Liver (tissue), 9 donors: ENCODE data around the gene RPS6KA2. TPM values are rescaled to one million over a fixed set of nuclear protein-coding genes. Genes with fewer than 3 reads are reported as not detected.
"Not testable (repeated sequence)": the region's sequence is repeated elsewhere in the genome, so short reads cannot be mapped to it uniquely, and the experiment has no call there.

Source experiments
- DNase-seq: peaks from one replicate; pipeline ENCODE4 v3.0.0-alpha.2; 2017; ENCODE audit warnings: low spot score
- H3K27ac ChIP-seq, 2 donors: one replicate each; pipeline ENCODE4 v1.7.0; 2013; ENCODE audit warnings: inconsistent platforms in 2 of 2, low read length in 2 of 2, control low read depth in 1 of 2, low read depth in 1 of 2, mild to moderate bottlenecking in 1 of 2
- H3K27me3 ChIP-seq, 4 donors: one replicate each; pipeline versions ENCODE4 v1.6.1 to v1.7.0; 2013; ENCODE audit warnings: low read length in 3 of 4, inconsistent platforms in 1 of 4, mild to moderate bottlenecking in 1 of 4, moderate library complexity in 1 of 4; ENCODE audit not compliant: control insufficient read depth in 4 of 4, insufficient read depth in 4 of 4
- H3K36me3 ChIP-seq, 4 donors: one replicate each; pipeline versions ENCODE4 v1.6.1 to v1.7.0; 2013; ENCODE audit warnings: low read length in 3 of 4, mild to moderate bottlenecking in 3 of 4, low read depth in 1 of 4, moderate library complexity in 1 of 4; ENCODE audit not compliant: control insufficient read depth in 4 of 4, insufficient read depth in 3 of 4
- H3K4me1 ChIP-seq, 4 donors: one replicate each; pipeline versions ENCODE4 v1.6.1 to v1.7.0; 2013; ENCODE audit warnings: low read length in 3 of 4, mild to moderate bottlenecking in 3 of 4, moderate library complexity in 1 of 4; ENCODE audit not compliant: control insufficient read depth in 4 of 4, insufficient read depth in 4 of 4
- H3K4me3 ChIP-seq, 3 donors: one replicate each; pipeline versions ENCODE4 v1.6.1 to v1.7.0; 2013; ENCODE audit warnings: low read length in 3 of 3, control low read depth in 1 of 3, low read depth in 1 of 3, mild to moderate bottlenecking in 1 of 3
- H3K9ac ChIP-seq, 2 donors: one replicate each; pipeline ENCODE4 v1.7.0; 2013; ENCODE audit warnings: low read length in 2 of 2, mild to moderate bottlenecking in 2 of 2, moderate library complexity in 2 of 2, control low read depth in 1 of 2, low read depth in 1 of 2
- H3K9me3 ChIP-seq, 4 donors: one replicate each; pipeline versions ENCODE4 v1.6.1 to v1.7.0; 2013; ENCODE audit warnings: low read length in 3 of 4; ENCODE audit not compliant: control insufficient read depth in 4 of 4
- EGR1 ChIP-seq, 2 donors: IDR thresholded peaks; 2 replicates each; pipeline ENCODE4 v1.6.1; 2016 to 2018; ENCODE audit warnings: antibody characterized with exemption in 2 of 2, low read depth in 2 of 2
- FOXA2 ChIP-seq: IDR thresholded peaks from 2 replicates; pipeline ENCODE4 v1.6.1; 2016; ENCODE audit warnings: antibody characterized with exemption
- GABPA ChIP-seq, 2 donors: IDR thresholded peaks in 1 of 2; conservative IDR thresholded peaks in 1 of 2; 2 replicates each; pipeline ENCODE4 v1.6.1; 2016; ENCODE audit warnings: antibody characterized with exemption in 2 of 2, mild to moderate bottlenecking in 1 of 2, moderate library complexity in 1 of 2
- HNF4G ChIP-seq: IDR thresholded peaks from 2 replicates; pipeline ENCODE4 v1.6.1; 2016; ENCODE audit warnings: antibody characterized with exemption
- JUND ChIP-seq, 2 donors: IDR thresholded peaks; 2 replicates each; pipeline ENCODE4 v1.6.1; 2016; ENCODE audit warnings: antibody characterized with exemption in 2 of 2
- MAX ChIP-seq: IDR thresholded peaks from 2 replicates; pipeline ENCODE4 v1.6.1; 2016; ENCODE audit warnings: antibody characterized with exemption
- NR2F2 ChIP-seq: IDR thresholded peaks from 2 replicates; pipeline ENCODE4 v1.6.1; 2016; ENCODE audit warnings: antibody characterized with exemption
- RXRA ChIP-seq, 2 donors: IDR thresholded peaks; 2 replicates each; pipeline ENCODE4 v1.6.1; 2017 to 2018; ENCODE audit warnings: antibody characterized with exemption in 2 of 2, mild to moderate bottlenecking in 1 of 2
- SP1 ChIP-seq: IDR thresholded peaks from 2 replicates; pipeline ENCODE4 v1.6.1; 2018; ENCODE audit warnings: antibody characterized with exemption, mild to moderate bottlenecking
- YY1 ChIP-seq: IDR thresholded peaks from 2 replicates; pipeline ENCODE4 v1.6.1; 2016; ENCODE audit warnings: antibody characterized with exemption, mild to moderate bottlenecking
- WGBS: extraction: QIAGEN DNeasy Blood & Tissue Kit; methylation state at CpG from one replicate; pipeline ENCODE4 v1.1.7; 2013; 5-methylcytosine and 5-hydroxymethylcytosine counted together
- polyA plus RNA-seq, 2 donors: library from polyadenylated mRNA; stranded (reverse) in 1 of 2; unstranded in 1 of 2; fragments of 200-250 nt in 1 of 2; fragments of >200 nt in 1 of 2; fragmentation: Nextera tagmentation in 1 of 2; extraction: Ambion mirVana in 1 of 2; gene quantifications; one replicate each; pipeline versions ENCODE4 v1.2.1 to v1.2.3, GENCODE V29; 2013 to 2015
- total RNA-seq, 2 donors: library from RNA; depleted of rRNA; stranded (reverse); fragments of >200 nt; gene quantifications; one replicate each; pipeline ENCODE4 v1.2.3, GENCODE V29; 2014
- TF ChIP-seq, protein P1 (sequence below): fragments of 150-350 bp; IDR thresholded peaks from 2 replicates; pipeline ENCODE4 v1.5.1; 2017; ENCODE audit warnings: improper control_type of control experiment, low read depth, low read length; ENCODE audit not compliant: missing input control
- TF ChIP-seq, protein P2 (sequence below): IDR thresholded peaks from 2 replicates; pipeline ENCODE4 v1.6.1; 2016; ENCODE audit warnings: antibody characterized with exemption
- TF ChIP-seq, protein P3 (sequence below): IDR thresholded peaks from 2 replicates; pipeline ENCODE4 v1.6.1; 2016; ENCODE audit warnings: antibody characterized with exemption
- donor health status: healthy.
- donor health status: healthy.
- donor health status: healthy.
- donor health status: healthy.
- donor health status: healthy.

RPS6KA2 gene
- total and polyA plus RNA-seq, 4 donors = 2.5 to 9.0 (median 5.0) TPM

GRCh38 chr6:166530211-166531095 lies 96.6 kb downstream of the RPS6KA2 start:
- Histone ChIP-seq H3K4me1 (no peaks in the 10 kb centered on the region), H3K36me3 (peaks cover 2 to 8% (median 4%) of the 10 kb centered on the region in 4 donors), H3K9ac (no peak overlapping the region), H3K9me3 (no peaks in the 10 kb centered on the region), H3K4me3 (no peak overlapping the region), H3K27me3 (no peaks in the 10 kb centered on the region), H3K27ac (no peak overlapping the region)
- 97% methylated on average over 26 of the region's 26 CpGs for whole genome bisulfite sequencing
- TF ChIP-seq EGR1 (IDR thresholded peaks at IDR 0.05; ENCODE audit: low read depth in 2 of 2) (no peak), RXRA (IDR thresholded peaks at IDR 0.05) (no peak), MAX (no peak), HNF4G (no peak), FOXA2 (no peak), NR2F2 (no peak), GABPA (IDR thresholded peaks at IDR 0.05 in 1 of 2, conservative IDR thresholded peaks at IDR 0.05 in 1 of 2) (no peak), SP1 (no peak)
- TF ChIP-seq, protein P1, sequence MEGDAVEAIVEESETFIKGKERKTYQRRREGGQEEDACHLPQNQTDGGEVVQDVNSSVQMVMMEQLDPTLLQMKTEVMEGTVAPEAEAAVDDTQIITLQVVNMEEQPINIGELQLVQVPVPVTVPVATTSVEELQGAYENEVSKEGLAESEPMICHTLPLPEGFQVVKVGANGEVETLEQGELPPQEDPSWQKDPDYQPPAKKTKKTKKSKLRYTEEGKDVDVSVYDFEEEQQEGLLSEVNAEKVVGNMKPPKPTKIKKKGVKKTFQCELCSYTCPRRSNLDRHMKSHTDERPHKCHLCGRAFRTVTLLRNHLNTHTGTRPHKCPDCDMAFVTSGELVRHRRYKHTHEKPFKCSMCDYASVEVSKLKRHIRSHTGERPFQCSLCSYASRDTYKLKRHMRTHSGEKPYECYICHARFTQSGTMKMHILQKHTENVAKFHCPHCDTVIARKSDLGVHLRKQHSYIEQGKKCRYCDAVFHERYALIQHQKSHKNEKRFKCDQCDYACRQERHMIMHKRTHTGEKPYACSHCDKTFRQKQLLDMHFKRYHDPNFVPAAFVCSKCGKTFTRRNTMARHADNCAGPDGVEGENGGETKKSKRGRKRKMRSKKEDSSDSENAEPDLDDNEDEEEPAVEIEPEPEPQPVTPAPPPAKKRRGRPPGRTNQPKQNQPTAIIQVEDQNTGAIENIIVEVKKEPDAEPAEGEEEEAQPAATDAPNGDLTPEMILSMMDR = no peak
- no peak for DNase-seq

DNA sequence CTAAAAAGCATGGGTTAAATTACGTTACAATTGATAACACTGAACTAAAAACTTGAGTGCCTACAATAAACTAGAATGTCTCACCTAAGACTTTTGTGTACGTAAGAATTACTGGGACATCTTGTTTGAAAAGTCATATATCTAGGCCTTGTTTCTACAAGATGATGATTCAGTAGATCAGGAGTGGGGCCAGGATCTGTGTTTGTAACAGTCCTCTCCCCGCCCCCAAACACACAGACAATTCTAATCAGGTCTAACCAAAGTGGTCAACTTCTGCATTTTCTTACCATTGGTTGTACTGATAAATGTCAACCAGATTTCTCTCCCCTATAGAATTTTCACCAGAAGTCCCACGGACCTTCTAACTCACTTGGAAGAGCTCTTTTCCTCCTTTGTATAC lies 97.5 kb downstream of the RPS6KA2 start:
- TF ChIP-seq GABPA (IDR thresholded peaks at IDR 0.05 in 1 of 2, conservative IDR thresholded peaks at IDR 0.05 in 1 of 2) = no peak
- TF ChIP-seq JUND (IDR thresholded peaks at IDR 0.05) = no peak
- no peak for TF ChIP-seq NR2F2
- TF ChIP-seq, protein P1 = no peak
- TF ChIP-seq, protein P2, sequence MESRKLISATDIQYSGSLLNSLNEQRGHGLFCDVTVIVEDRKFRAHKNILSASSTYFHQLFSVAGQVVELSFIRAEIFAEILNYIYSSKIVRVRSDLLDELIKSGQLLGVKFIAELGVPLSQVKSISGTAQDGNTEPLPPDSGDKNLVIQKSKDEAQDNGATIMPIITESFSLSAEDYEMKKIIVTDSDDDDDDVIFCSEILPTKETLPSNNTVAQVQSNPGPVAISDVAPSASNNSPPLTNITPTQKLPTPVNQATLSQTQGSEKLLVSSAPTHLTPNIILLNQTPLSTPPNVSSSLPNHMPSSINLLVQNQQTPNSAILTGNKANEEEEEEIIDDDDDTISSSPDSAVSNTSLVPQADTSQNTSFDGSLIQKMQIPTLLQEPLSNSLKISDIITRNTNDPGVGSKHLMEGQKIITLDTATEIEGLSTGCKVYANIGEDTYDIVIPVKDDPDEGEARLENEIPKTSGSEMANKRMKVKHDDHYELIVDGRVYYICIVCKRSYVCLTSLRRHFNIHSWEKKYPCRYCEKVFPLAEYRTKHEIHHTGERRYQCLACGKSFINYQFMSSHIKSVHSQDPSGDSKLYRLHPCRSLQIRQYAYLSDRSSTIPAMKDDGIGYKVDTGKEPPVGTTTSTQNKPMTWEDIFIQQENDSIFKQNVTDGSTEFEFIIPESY = no peak
- TF ChIP-seq, protein P3, sequence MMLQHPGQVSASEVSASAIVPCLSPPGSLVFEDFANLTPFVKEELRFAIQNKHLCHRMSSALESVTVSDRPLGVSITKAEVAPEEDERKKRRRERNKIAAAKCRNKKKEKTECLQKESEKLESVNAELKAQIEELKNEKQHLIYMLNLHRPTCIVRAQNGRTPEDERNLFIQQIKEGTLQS = no peak
- no peak for TF ChIP-seq YY1
- TF ChIP-seq FOXA2 = no peak
- no peak for TF ChIP-seq MAX
- Histone ChIP-seq H3K27me3 (no peaks in the 10 kb centered on the region), H3K9me3 (no peaks in the 10 kb centered on the region), H3K4me3 (no peak overlapping the region), H3K36me3 (peaks cover 2 to 8% (median 4%) of the 10 kb centered on the region in 4 donors), H3K9ac (no peak overlapping the region), H3K4me1 (no peaks in the 10 kb centered on the region), H3K27ac (no peak overlapping the region)
- no peak for DNase-seq
- 92% methylated on average over 4 of the region's 4 CpGs for WGBS

- not testable (repeated sequence) for DNase-seq, H3K9me3 ChIP-seq, H3K9ac ChIP-seq, H3K4me1 ChIP-seq, H3K4me3 ChIP-seq, H3K27me3 ChIP-seq, H3K27ac ChIP-seq, H3K36me3 ChIP-seq
- WGBS = 92% methylated on average over 1 of the region's 1 CpG
These were observed 98.0 kb downstream of the RPS6KA2 start for GRCh38 chr6:166529058-166529457.
